Measurements from ENCODE around the gene TUG1.

TUG1 gene

DNA sequence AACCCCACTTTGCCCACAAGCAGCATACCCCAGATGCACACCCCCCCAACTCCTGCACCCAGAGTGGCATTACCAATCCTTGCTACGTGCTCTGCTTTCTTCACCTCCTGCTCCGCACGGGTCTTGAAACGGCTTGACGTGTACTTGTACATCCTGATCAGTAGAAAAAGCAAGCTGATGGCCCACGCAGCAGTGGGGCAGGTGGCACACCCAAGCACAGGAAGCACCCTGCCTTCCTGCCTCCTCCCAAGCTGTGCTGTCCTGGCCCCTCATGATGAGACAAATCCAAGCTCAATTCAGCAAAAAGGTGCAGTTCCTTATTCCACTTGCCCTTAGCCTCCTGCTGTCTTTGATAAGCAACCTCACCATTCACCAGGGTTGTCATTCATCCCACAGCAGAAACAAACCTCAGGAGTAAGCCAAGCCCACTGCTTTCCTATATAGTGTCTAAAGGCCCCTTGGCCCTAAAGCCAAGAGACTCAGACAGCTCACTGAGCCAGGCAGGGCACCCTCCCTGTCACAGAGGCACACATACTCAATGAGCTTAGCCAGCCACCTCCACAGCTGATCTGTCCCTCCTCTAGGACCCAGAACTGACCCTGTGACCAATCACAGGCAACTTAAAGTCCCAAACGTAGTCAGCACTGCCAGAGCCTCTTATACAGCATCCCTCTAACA is 28.2 kb upstream of the TUG1 start:
- TF ChIP-seq FOXP2 (optimal IDR thresholded peaks at IDR 0.05; ENCODE audit: borderline replicate concordance, extremely low read depth, extremely low read length, insufficient read depth) = no peak
- TF ChIP-seq POLR2AphosphoS5 (IDR thresholded peaks at IDR 0.05; ENCODE audit: low read depth, low read length) = no peak
- no peak for TF ChIP-seq SIN3A (IDR thresholded peaks at IDR 0.05; ENCODE audit: borderline replicate concordance, insufficient read depth, low read length)
- TF ChIP-seq TAF1 (IDR thresholded peaks at IDR 0.05; ENCODE audit: borderline replicate concordance, insufficient read depth, low read length) = no peak
- TF ChIP-seq, protein P1, sequence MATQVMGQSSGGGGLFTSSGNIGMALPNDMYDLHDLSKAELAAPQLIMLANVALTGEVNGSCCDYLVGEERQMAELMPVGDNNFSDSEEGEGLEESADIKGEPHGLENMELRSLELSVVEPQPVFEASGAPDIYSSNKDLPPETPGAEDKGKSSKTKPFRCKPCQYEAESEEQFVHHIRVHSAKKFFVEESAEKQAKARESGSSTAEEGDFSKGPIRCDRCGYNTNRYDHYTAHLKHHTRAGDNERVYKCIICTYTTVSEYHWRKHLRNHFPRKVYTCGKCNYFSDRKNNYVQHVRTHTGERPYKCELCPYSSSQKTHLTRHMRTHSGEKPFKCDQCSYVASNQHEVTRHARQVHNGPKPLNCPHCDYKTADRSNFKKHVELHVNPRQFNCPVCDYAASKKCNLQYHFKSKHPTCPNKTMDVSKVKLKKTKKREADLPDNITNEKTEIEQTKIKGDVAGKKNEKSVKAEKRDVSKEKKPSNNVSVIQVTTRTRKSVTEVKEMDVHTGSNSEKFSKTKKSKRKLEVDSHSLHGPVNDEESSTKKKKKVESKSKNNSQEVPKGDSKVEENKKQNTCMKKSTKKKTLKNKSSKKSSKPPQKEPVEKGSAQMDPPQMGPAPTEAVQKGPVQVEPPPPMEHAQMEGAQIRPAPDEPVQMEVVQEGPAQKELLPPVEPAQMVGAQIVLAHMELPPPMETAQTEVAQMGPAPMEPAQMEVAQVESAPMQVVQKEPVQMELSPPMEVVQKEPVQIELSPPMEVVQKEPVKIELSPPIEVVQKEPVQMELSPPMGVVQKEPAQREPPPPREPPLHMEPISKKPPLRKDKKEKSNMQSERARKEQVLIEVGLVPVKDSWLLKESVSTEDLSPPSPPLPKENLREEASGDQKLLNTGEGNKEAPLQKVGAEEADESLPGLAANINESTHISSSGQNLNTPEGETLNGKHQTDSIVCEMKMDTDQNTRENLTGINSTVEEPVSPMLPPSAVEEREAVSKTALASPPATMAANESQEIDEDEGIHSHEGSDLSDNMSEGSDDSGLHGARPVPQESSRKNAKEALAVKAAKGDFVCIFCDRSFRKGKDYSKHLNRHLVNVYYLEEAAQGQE (IDR thresholded peaks at IDR 0.05; ENCODE audit: insufficient read depth in 1 of 2, low read depth in 2 of 2, low read length in 2 of 2) = no peak

DNA sequence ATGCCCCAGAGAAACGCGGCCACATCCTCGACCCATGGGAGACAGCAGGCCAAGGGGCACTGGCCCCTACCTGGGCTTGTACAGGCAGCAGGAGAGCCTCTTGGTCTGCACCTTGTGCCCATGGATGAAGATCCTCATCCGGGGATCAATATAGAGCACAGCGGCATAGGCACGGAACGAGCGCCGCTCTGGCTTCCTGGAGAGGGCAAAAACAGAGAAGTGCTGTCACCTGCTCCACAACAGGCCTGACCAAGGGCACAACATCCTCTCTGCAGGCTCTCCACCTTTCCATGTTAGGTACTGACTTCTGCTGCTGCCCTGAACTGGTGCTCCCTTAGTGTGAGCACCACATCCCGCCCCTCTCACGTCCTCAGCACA is 27.7 kb upstream of the TUG1 start:
- TF ChIP-seq, protein P1 (IDR thresholded peaks at IDR 0.05; ENCODE audit: insufficient read depth in 1 of 2, low read depth in 2 of 2, low read length in 2 of 2) = no peak
- TF ChIP-seq POLR2AphosphoS5 (IDR thresholded peaks at IDR 0.05; ENCODE audit: low read depth, low read length) (no peak), TAF1 (IDR thresholded peaks at IDR 0.05; ENCODE audit: borderline replicate concordance, insufficient read depth, low read length) (no peak), FOXP2 (optimal IDR thresholded peaks at IDR 0.05; ENCODE audit: borderline replicate concordance, extremely low read depth, extremely low read length, insufficient read depth) (no peak), SIN3A (IDR thresholded peaks at IDR 0.05; ENCODE audit: borderline replicate concordance, insufficient read depth, low read length) (no peak)

DNA sequence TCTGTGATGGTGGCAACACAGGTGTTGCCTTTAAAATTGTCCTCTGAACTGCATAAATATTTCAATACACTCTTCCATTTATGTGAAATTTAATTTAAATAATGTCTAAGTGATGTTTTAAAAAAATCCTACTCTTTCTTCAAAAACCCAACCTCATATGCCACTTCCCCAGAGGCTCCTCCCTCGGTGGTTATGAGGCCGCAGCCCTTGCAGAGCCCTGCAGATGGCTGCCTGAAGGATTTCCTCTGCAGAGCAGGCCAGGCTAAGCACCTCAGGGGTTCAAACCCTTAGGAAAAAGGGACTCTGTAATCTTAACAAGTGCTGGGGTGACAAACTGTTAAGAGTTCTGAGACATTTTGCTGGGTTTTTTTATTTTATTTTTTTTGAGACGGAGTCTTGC is 25.7 kb upstream of the TUG1 start:
- no peak for TF ChIP-seq FOXP2 (optimal IDR thresholded peaks at IDR 0.05; ENCODE audit: borderline replicate concordance, extremely low read depth, extremely low read length, insufficient read depth)
- TF ChIP-seq SIN3A (IDR thresholded peaks at IDR 0.05; ENCODE audit: borderline replicate concordance, insufficient read depth, low read length) = no peak
- TF ChIP-seq POLR2AphosphoS5 (IDR thresholded peaks at IDR 0.05; ENCODE audit: low read depth, low read length) = no peak
- TF ChIP-seq TAF1 (IDR thresholded peaks at IDR 0.05; ENCODE audit: borderline replicate concordance, insufficient read depth, low read length) = no peak
- TF ChIP-seq, protein P1 (IDR thresholded peaks at IDR 0.05; ENCODE audit: insufficient read depth in 1 of 2, low read depth in 2 of 2, low read length in 2 of 2) = no peak

DNA sequence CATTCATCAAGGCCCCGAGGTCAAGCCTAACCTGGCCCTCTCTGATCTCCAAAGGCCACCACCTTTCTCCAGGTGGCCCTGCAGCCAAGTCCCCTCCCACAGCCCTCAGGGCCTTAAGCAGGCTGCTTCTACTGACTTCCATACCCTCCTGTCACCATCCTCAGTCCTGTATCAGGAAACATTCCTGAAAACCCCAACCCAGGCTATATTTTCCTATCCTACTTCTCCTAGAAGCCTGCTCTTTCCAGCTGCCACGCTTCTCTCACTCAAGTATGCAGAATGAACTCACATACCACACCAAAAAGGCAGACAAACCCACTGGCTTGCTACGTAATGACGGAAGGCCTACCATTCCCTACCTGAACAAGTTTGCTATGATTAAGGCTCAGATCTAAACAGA is 24.1 kb upstream of the TUG1 start:
- TF ChIP-seq SIN3A (IDR thresholded peaks at IDR 0.05; ENCODE audit: borderline replicate concordance, insufficient read depth, low read length) = no peak
- no peak for TF ChIP-seq POLR2AphosphoS5 (IDR thresholded peaks at IDR 0.05; ENCODE audit: low read depth, low read length)
- TF ChIP-seq, protein P1 (IDR thresholded peaks at IDR 0.05; ENCODE audit: insufficient read depth in 1 of 2, low read depth in 2 of 2, low read length in 2 of 2) = no peak
- no peak for TF ChIP-seq TAF1 (IDR thresholded peaks at IDR 0.05; ENCODE audit: borderline replicate concordance, insufficient read depth, low read length)
- no peak for TF ChIP-seq FOXP2 (optimal IDR thresholded peaks at IDR 0.05; ENCODE audit: borderline replicate concordance, extremely low read depth, extremely low read length, insufficient read depth)

Data from PFSK-1 (cell line).